Esophagus squamous epithelium (tissue), 5 donors: ENCODE measurements around the gene MAD1L1. TPM values are rescaled to one million over a fixed set of nuclear protein-coding genes. Genes with fewer than 3 reads are reported as not detected.

Source experiments
- DNase-seq: peaks from one replicate; lab custom pipeline; 2025; lab: John Stamatoyannopoulos, UW
- H3K27ac ChIP-seq, 4 donors: fragments of 200-600 bp; sonication (generic); one replicate each; pipeline ENCODE4 v1.5.1; 2016 to 2019; ENCODE audit warnings: mild to moderate bottlenecking in 1 of 4
- H3K27me3 ChIP-seq, 4 donors: fragments of 200-600 bp; sonication (generic); 1 replicate in 3 of 4; 2 replicates in 1 of 4; pipeline versions ENCODE4 v1.5.1 to v1.6.0; 2017 to 2021; ENCODE audit warnings: antibody characterized with exemption in 1 of 4
- H3K36me3 ChIP-seq, 3 donors: fragments of 200-600 bp; sonication (generic); one replicate each; pipeline ENCODE4 v1.5.1; 2016 to 2019
- H3K4me1 ChIP-seq, 3 donors: fragments of 200-600 bp; sonication (generic); one replicate each; pipeline ENCODE4 v1.5.1; 2017 to 2019
- H3K4me3 ChIP-seq, 4 donors: fragments of 200-600 bp; sonication (generic); 1 replicate in 3 of 4; 2 replicates in 1 of 4; pipeline ENCODE4 v1.5.1; 2016 to 2019; ENCODE audit warnings: mild to moderate bottlenecking in 2 of 4, moderate library complexity in 1 of 4
- H3K9me3 ChIP-seq, 3 donors: fragments of 200-600 bp; sonication (generic); one replicate each; pipeline ENCODE4 v1.5.1; 2016 to 2019
- POLR2A ChIP-seq, 4 donors: fragments of 450-650 bp; IDR thresholded peaks; one replicate each; pipeline ENCODE4 v1.6.1; 2017; ENCODE audit warnings: antibody characterized with exemption in 4 of 4, mild to moderate bottlenecking in 4 of 4, moderate library complexity in 3 of 4
- whole genome bisulfite sequencing, 2 donors: methylation state at CpG; one replicate each; pipeline ENCODE4 v1.1.5; 2018; 5-methylcytosine and 5-hydroxymethylcytosine counted together
- intact Hi-C: fragments of 100-400 bp; cut with DNase I; formaldehyde crosslinking; loops from one replicate; pipeline ENCODE4 v1.15.0; 2022
- small RNA-seq, 4 donors: library from RNA; depleted of rRNA; stranded (forward); fragments of <200 nt; gene quantifications; one replicate each; pipeline ENCODE3, GENCODE V24; 2016
- total RNA-seq, 4 donors: library from RNA; depleted of rRNA; stranded (reverse); fragments of >200 nt; gene quantifications; one replicate each; pipeline ENCODE4 v1.1.0, GENCODE V29; 2016
- TF ChIP-seq, protein P1 (sequence below), 6 experiments: fragments of 450-650 bp in 4 of 6; fragments of 200-600 bp in 2 of 6; sonication (generic) in 2 of 6; IDR thresholded peaks; one replicate each; pipeline ENCODE4 v1.5.1; 2016 to 2019; ENCODE audit warnings: antibody characterized with exemption in 6 of 6, mild to moderate bottlenecking in 4 of 6, moderate library complexity in 4 of 6
- donor health status: DM: yes; HTN: yes; CAD: no.

MAD1L1 gene
- total RNA-seq, 4 donors from 2014 or later = 16.6 to 40.4 (median 30.2) TPM

- 93 to 94% methylated on average over 3 to 6 of the region's 6 CpGs for WGBS, 2 donors
- H3K36me3 ChIP-seq = no peaks in the 10 kb centered on the region
- H3K27ac ChIP-seq = no peak overlapping the region
- TF ChIP-seq, protein P1, sequence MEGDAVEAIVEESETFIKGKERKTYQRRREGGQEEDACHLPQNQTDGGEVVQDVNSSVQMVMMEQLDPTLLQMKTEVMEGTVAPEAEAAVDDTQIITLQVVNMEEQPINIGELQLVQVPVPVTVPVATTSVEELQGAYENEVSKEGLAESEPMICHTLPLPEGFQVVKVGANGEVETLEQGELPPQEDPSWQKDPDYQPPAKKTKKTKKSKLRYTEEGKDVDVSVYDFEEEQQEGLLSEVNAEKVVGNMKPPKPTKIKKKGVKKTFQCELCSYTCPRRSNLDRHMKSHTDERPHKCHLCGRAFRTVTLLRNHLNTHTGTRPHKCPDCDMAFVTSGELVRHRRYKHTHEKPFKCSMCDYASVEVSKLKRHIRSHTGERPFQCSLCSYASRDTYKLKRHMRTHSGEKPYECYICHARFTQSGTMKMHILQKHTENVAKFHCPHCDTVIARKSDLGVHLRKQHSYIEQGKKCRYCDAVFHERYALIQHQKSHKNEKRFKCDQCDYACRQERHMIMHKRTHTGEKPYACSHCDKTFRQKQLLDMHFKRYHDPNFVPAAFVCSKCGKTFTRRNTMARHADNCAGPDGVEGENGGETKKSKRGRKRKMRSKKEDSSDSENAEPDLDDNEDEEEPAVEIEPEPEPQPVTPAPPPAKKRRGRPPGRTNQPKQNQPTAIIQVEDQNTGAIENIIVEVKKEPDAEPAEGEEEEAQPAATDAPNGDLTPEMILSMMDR (IDR thresholded peaks at IDR 0.05) = no peak
- no peak for TF ChIP-seq POLR2A (IDR thresholded peaks at IDR 0.05)
- H3K9me3 ChIP-seq = peaks cover 0 to 4% (median 0%) of the 10 kb centered on the region in 3 donors
- DNase-seq = no peak
- H3K27me3 ChIP-seq = peaks cover 0 to 10% (median 0%) of the 10 kb centered on the region in 4 donors
- no peak overlapping the region for H3K4me3 ChIP-seq
- intact Hi-C loops = no loop called here
- H3K4me1 ChIP-seq = no peaks in the 10 kb centered on the region
Measured at GRCh38 chr7:1770331-1770730, 462.4 kb downstream of the MAD1L1 start.

GRCh38 chr7:1769286-1770200 lies 463.2 kb downstream of the MAD1L1 start:
- TF ChIP-seq, protein P1 (IDR thresholded peaks at IDR 0.05) = no peak
- no peak for TF ChIP-seq POLR2A (IDR thresholded peaks at IDR 0.05)
- Histone ChIP-seq H3K36me3 (no peaks in the 10 kb centered on the region), H3K27ac (no peak overlapping the region), H3K4me1 (no peaks in the 10 kb centered on the region), H3K27me3 (peaks cover 0 to 10% (median 0%) of the 10 kb centered on the region in 4 donors), H3K9me3 (no peaks in the 10 kb centered on the region), H3K4me3 (no peak overlapping the region)
- intact Hi-C loops = no loop called here
- WGBS, 2 donors = 93 to 95% methylated on average over 14 to 37 of the region's 54 CpGs
- no peak for DNase-seq

DNA sequence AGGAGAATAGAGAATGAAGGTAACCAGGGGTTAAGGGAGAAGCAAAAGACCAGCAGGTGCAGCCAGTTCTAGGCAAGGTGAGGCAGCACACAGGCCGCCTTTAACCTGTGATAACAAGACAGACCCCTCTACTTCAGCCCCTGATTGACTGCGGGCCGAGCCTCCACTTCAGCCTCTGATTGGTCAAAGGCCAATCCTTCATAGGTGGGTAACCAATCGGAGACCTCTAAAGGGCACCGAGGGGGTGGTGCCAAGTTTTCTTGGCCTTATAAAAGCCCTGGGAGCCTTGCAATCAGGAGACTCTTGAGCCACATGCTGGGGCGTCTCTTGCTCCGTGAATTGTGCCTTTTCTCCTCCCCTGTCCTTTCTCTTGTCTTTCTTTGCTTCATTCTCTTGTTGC lies 463.9 kb downstream of the MAD1L1 start:
- Histone ChIP-seq H3K4me3 (no peak overlapping the region), H3K27ac (no peak overlapping the region), H3K9me3 (peaks cover 0 to 6% (median 6%) of the 10 kb centered on the region in 3 donors), H3K27me3 (peaks cover 0 to 10% (median 0%) of the 10 kb centered on the region in 4 donors), H3K36me3 (no peaks in the 10 kb centered on the region), H3K4me1 (no peaks in the 10 kb centered on the region)
- no peak for DNase-seq
- intact Hi-C loops = no loop called here
- TF ChIP-seq POLR2A (IDR thresholded peaks at IDR 0.05) = no peak
- TF ChIP-seq, protein P1 (IDR thresholded peaks at IDR 0.05) = no peak
- 84 to 88% methylated on average over 7 of the region's 7 CpGs for WGBS, 2 donors

DNA sequence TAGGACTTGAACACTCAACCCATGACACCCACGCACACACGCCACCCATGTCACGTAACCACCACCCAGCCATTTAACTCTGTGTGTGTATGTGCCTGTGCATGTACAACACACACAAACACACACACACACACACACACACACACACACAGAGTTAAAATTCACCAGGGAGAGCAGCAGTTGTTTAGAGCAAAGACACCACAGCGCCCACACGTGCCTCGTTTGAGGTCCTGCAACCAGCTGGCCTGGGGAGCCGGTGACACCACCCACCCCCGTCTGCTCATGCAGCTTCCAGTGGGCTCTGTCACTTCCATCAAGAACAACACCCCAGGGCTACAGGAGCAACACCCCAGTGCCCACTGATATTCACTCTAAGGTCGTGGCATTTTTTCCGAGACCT lies 465.2 kb downstream of the MAD1L1 start:
- Histone ChIP-seq H3K4me3 (no peak overlapping the region), H3K9me3 (peaks cover 0 to 14% (median 11%) of the 10 kb centered on the region in 3 donors), H3K36me3 (no peaks in the 10 kb centered on the region), H3K4me1 (no peaks in the 10 kb centered on the region), H3K27me3 (peaks cover 0 to 10% (median 0%) of the 10 kb centered on the region in 4 donors), H3K27ac (no peak overlapping the region)
- 53 to 54% methylated on average over 4 to 7 of the region's 10 CpGs for WGBS, 2 donors
- intact Hi-C loops = no loop called here
- DNase-seq = no peak
- no peak for TF ChIP-seq POLR2A (IDR thresholded peaks at IDR 0.05)
- TF ChIP-seq, protein P1 (IDR thresholded peaks at IDR 0.05) = no peak

Small RNA genes within 50 kb of the gene (small RNA-seq; reads per million reads assigned to genes)
- 0 reads per million in 4 donors for gene MIR4655

Other genes starting within 250 kb of the MAD1L1 start
- gene MRM2, start 9.3 kb upstream of the MAD1L1 start, total RNA-seq = 10 to 100 TPM; 16.8 to 31.5 (median 17.9) TPM
- 10 to 100 TPM; 16.3 to 51.7 (median 28.2) TPM for gene NUDT1, start 9.3 kb upstream of the MAD1L1 start, total RNA-seq
- gene SNX8, start 81.5 kb upstream of the MAD1L1 start, total RNA-seq = 10 to 100 TPM in 3 of 4 donors, 1 to 10 TPM in 1; 4.7 to 17.9 (median 12.5) TPM
- gene EIF3B, start 121.9 kb upstream of the MAD1L1 start, total RNA-seq = 100 to 1,000 TPM; 127 to 155 (median 136) TPM
- gene CHST12, start 170.7 kb upstream of the MAD1L1 start, total RNA-seq = 10 to 100 TPM in 1 of 4 donors, 1 to 10 TPM in 3; 1.5 to 11.8 (median 5.0) TPM
- gene GRIFIN, start 243.5 kb upstream of the MAD1L1 start, total RNA-seq = not detected